K562 (cell line): ENCODE measurements around the gene SLC38A2. TPM values are rescaled to one million over a fixed set of nuclear protein-coding genes. Genes with fewer than 3 reads are reported as not detected.

ENCODE experiments used
- ATF4 ChIP-seq: fragments of 450-650 bp; formaldehyde crosslinking; IDR thresholded peaks from 2 replicates; pipeline ENCODE4 v1.4.0; 2022; ENCODE audit warnings: mild to moderate bottlenecking, moderate library complexity
- CEBPG ChIP-seq, 3 experiments: fragments of 200-800 bp in 1 of 3; sonication (Bioruptor generic) in 1 of 3; sonication (generic) in 1 of 3; formaldehyde crosslinking in 1 of 3; IDR thresholded peaks in 2 of 3; conservative IDR thresholded peaks in 1 of 3; 2 replicates each; pipeline versions ENCODE4 v1.6.1 to v1.8.0; 2016 to 2022; ENCODE audit warnings: missing compliant biosample characterization in 2 of 3, missing genetic modification characterization in 2 of 3, mild to moderate bottlenecking in 1 of 3, missing genetic modification reagents in 1 of 3
- CHD4 ChIP-seq: fragments of 200-600 bp; sonication (generic); IDR thresholded peaks from 3 replicates; pipeline ENCODE4 v1.6.1; 2012; ENCODE audit warnings: low read depth, mild to moderate bottlenecking, mixed read lengths, low read length, inconsistent platforms; ENCODE audit not compliant: insufficient read depth, insufficient replicate concordance, poor library complexity, severe bottlenecking
- DEAF1 ChIP-seq: fragments of 450-650 bp; formaldehyde crosslinking; IDR thresholded peaks from 2 replicates; pipeline ENCODE4 v1.4.0; 2020; ENCODE audit warnings: mild to moderate bottlenecking, moderate library complexity
- HMG20B ChIP-seq: fragments of 250-450 bp; sonication (Bioruptor Pico); IDR thresholded peaks from 2 replicates; pipeline ENCODE4 v1.5.0; 2021; ENCODE audit warnings: mild to moderate bottlenecking
- ILF3 ChIP-seq: fragments of 450-650 bp; IDR thresholded peaks from 2 replicates; pipeline ENCODE4 v1.6.1; 2018; ENCODE audit warnings: antibody characterized with exemption, mild to moderate bottlenecking, moderate library complexity, borderline replicate concordance
- MAFG ChIP-seq: fragments of 450-650 bp; conservative IDR thresholded peaks from 2 replicates; pipeline ENCODE4 v1.6.1; 2016; ENCODE audit warnings: missing genetic modification characterization, missing compliant biosample characterization
- NFXL1 ChIP-seq: fragments of 450-650 bp; formaldehyde crosslinking; IDR thresholded peaks from 2 replicates; pipeline ENCODE4 v1.4.0; 2021; ENCODE audit warnings: mild to moderate bottlenecking
- NR2F6 ChIP-seq: fragments of 450-650 bp; formaldehyde crosslinking; IDR thresholded peaks from 2 replicates; pipeline ENCODE4 v1.4.0; 2020; ENCODE audit warnings: mild to moderate bottlenecking
- TEAD4 ChIP-seq, 2 experiments: sonication (generic) in 1 of 2; formaldehyde crosslinking in 1 of 2; IDR thresholded peaks; 2 replicates each; pipeline versions ENCODE4 v1.6.1 to v1.8.0; 2012 to 2022; ENCODE audit warnings: borderline replicate concordance in 1 of 2, inconsistent platforms in 1 of 2, low read length in 1 of 2, mild to moderate bottlenecking in 1 of 2, missing genetic modification reagents in 1 of 2
- THRAP3 ChIP-seq: fragments of 450-650 bp; IDR thresholded peaks from 2 replicates; pipeline ENCODE4 v1.6.1; 2016; ENCODE audit warnings: mild to moderate bottlenecking, inconsistent platforms, borderline replicate concordance
- THRB ChIP-seq: fragments of 450-650 bp; formaldehyde crosslinking; conservative IDR thresholded peaks from 2 replicates; pipeline ENCODE4 v1.4.0; 2022; ENCODE audit warnings: mild to moderate bottlenecking, missing genetic modification characterization
- ZNF140 ChIP-seq: fragments of 250-450 bp; sonication (Bioruptor Pico); IDR thresholded peaks from 2 replicates; pipeline ENCODE4 v1.8.0; 2021; ENCODE audit warnings: moderate library complexity, mild to moderate bottlenecking, inconsistent platforms
- ZNF224 ChIP-seq: sonication (generic); formaldehyde crosslinking; IDR thresholded peaks from 2 replicates; pipeline ENCODE4 v1.8.0; 2022; ENCODE audit warnings: mild to moderate bottlenecking, missing genetic modification reagents
- ZNF436 ChIP-seq: fragments of 250-450, 450-650 bp; sonication (Bioruptor Pico); formaldehyde crosslinking; IDR thresholded peaks from 2 replicates; pipeline ENCODE4 v1.7.0; 2020; ENCODE audit warnings: mild to moderate bottlenecking
- ZNF551 ChIP-seq: fragments of 250-450 bp; sonication (Bioruptor Pico); IDR thresholded peaks from 2 replicates; pipeline ENCODE4 v1.5.0; 2021; ENCODE audit warnings: mild to moderate bottlenecking, moderate library complexity
- polyA plus RNA-seq, 8 experiments: library from polyadenylated mRNA; depleted of rRNA in 4 of 8; stranded (reverse) in 5 of 8; unstranded in 3 of 8; fragments of >200 nt; fragmentation: Nextera tagmentation in 2 of 8; fragmentation: Illumina TruSeq in 1 of 8; extraction: Ambion mirVana in 2 of 8; extraction: Trizol in 1 of 8; gene quantifications; 2 replicates each; pipeline versions ENCODE4 v1.2.1 to v1.2.3, GENCODE V29; 2011 to 2014; ENCODE audit warnings: inconsistent platforms in 1 of 8, missing spikeins in 1 of 8
- total RNA-seq, 7 experiments: library from RNA; depleted of rRNA in 6 of 7; stranded (reverse); fragments of >200 nt in 6 of 7; fragmentation: Illumina TruSeq in 2 of 7; extraction: Trizol in 2 of 7; gene quantifications; 2 replicates each; pipeline versions ENCODE4 v1.2.1 to v1.2.3, GENCODE V29; 2011 to 2021; ENCODE audit warnings: low replicate concordance in 1 of 7
- TF ChIP-seq, protein P1 (sequence below), 2 experiments: fragments of 450-650 bp; IDR thresholded peaks; 2 replicates each; pipeline ENCODE4 v1.6.1; 2018; ENCODE audit warnings: mild to moderate bottlenecking in 2 of 2, low read depth in 1 of 2; ENCODE audit not compliant: partially characterized antibody in 2 of 2

The SLC38A2 gene
- total and polyA plus RNA-seq, 9 of the 15 experiments (the other 6 are each of a cell fraction or from before 2014, with no cell fraction given) = 98.7 to 292 (median 143) TPM

DNA sequence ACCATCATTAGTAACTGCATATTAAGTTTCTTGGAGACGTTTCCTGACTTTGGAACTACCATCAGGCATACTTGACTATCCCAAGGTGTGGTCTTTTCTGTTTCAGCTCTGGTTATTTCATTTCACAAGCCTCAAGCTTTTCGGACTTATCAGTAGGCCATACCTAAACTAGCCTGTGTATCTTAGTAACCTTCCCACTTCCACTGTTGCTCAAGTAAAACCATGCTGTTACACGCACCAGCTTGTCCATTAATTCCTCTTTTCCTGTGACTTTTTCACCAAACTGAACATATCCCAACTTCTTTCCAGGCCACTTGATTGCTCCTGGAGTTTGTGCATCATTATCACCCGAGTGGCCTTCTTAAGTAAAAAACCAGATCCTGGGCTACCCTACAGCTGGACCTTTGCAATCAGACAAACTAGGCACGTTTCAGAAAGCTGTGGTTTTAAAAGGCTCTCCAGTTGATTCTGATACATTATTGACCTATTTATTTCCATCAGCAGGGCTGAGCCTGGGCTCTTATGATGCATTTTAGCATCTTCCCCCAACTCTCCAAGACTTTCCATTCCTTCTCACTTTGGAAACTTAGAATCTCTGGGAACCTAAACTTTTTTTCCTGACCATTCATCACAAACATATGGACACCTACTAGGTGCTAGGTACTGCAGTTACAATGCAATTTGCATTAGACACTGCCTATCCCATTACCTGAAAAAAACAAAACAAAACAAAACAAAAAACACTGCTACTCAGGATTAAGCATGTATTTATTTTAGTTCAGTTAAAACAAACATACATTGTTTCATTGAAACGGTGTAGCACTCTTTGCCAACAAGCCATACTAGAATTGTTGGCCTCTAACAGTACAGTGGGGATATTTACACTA, 14.9 kb downstream of the SLC38A2 start (continued):
- TF ChIP-seq NFXL1 = 0 out of 2 replicates have a peak, but pooled peaks have one; percentile 13
- TF ChIP-seq THRAP3 = peak; percentile 71
- TF ChIP-seq ATF4 (CRISPR knock-in tag) = peak; percentile 42; the same call in 1 of the 2 replicates
- peak; percentile 39; the same call in 1 of the 2 replicates for TF ChIP-seq DEAF1 (CRISPR knock-in tag)
- TF ChIP-seq TEAD4 (IDR thresholded peaks at IDR 0.05; ENCODE audit: low read length) = peak; percentile 10; the same call in 1 of the 2 replicates
- TF ChIP-seq TEAD4 (CRISPR knock-in tag; IDR thresholded peaks at IDR 0.05; ENCODE audit: borderline replicate concordance) = no peak
- TF ChIP-seq HMG20B (CRISPR knock-in tag) = peak; percentile 88
- no peak for TF ChIP-seq ZNF224 (CRISPR knock-in tag)
- TF ChIP-seq ZNF436 = peak; percentile 51
- TF ChIP-seq NR2F6 (CRISPR knock-in tag) = peak; percentile 89
- peak; percentile 62; the same call in 1 of the 2 replicates for TF ChIP-seq ZNF551 (CRISPR knock-in tag)
- no peak for TF ChIP-seq CHD4
- TF ChIP-seq THRB (CRISPR knock-in tag) = peak; percentile 99
- TF ChIP-seq MAFG = no peak
- TF ChIP-seq, protein P1, sequence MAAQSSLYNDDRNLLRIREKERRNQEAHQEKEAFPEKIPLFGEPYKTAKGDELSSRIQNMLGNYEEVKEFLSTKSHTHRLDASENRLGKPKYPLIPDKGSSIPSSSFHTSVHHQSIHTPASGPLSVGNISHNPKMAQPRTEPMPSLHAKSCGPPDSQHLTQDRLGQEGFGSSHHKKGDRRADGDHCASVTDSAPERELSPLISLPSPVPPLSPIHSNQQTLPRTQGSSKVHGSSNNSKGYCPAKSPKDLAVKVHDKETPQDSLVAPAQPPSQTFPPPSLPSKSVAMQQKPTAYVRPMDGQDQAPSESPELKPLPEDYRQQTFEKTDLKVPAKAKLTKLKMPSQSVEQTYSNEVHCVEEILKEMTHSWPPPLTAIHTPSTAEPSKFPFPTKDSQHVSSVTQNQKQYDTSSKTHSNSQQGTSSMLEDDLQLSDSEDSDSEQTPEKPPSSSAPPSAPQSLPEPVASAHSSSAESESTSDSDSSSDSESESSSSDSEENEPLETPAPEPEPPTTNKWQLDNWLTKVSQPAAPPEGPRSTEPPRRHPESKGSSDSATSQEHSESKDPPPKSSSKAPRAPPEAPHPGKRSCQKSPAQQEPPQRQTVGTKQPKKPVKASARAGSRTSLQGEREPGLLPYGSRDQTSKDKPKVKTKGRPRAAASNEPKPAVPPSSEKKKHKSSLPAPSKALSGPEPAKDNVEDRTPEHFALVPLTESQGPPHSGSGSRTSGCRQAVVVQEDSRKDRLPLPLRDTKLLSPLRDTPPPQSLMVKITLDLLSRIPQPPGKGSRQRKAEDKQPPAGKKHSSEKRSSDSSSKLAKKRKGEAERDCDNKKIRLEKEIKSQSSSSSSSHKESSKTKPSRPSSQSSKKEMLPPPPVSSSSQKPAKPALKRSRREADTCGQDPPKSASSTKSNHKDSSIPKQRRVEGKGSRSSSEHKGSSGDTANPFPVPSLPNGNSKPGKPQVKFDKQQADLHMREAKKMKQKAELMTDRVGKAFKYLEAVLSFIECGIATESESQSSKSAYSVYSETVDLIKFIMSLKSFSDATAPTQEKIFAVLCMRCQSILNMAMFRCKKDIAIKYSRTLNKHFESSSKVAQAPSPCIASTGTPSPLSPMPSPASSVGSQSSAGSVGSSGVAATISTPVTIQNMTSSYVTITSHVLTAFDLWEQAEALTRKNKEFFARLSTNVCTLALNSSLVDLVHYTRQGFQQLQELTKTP (IDR thresholded peaks at IDR 0.05; ENCODE audit: low read depth in 1 of 2, partially characterized antibody in 2 of 2) = peak in 1 of 2 experiments; percentile 19
- peak; percentile 92 for TF ChIP-seq ILF3
- no peak for TF ChIP-seq ZNF140
- TF ChIP-seq CEBPG (CRISPR knock-in tag; IDR thresholded peaks at IDR 0.05) = no peak
- TF ChIP-seq CEBPG (tag; conservative IDR thresholded peaks at IDR 0.05 in 1 of 2, IDR thresholded peaks at IDR 0.05 in 1 of 2) = no peak
